ENCODE measurements around the gene MTG1.

GRCh38 chr10:133442967-133443924 lies 49.3 kb downstream of the MTG1 start:
- TF ChIP-seq CTCF (conservative IDR thresholded peaks at IDR 0.05): no peak
- no peak for TF ChIP-seq ZFX (IDR thresholded peaks at IDR 0.05)
